Measurements from ENCODE around the gene NPTX2.

DNA sequence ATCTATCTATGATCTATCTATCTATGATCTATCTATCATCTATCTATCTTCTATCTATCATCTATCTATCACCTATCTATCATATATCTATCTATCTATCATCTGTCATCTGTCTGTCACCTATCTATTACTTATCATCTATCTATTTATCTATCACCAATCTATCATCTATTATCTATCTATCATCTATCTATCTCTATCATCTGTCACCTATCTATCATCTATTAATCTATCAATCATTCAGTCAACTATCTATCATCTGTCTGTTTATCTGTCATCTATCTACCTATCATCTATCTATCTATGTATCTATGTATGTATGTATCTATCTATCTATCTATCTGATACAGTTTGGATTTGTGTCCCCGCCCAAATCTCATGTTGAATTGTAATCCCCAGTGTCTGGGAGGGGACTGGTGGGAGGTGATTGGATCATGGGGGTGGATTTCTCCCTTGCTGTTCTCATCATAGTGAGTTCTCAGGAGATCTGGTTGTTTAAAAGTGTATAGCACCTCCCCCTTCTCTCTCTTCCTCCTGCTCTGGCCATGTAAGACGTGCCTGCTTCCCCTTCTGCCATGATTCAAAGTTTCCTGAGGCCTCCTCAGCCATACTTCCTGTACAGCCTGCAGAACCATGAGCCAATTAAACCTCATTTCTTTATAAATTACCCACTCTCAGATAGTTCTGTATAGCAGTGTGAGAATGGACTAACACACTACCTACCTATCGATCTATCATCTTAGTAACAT, 37.6 kb downstream of the NPTX2 start:
- TF ChIP-seq, protein P1, sequence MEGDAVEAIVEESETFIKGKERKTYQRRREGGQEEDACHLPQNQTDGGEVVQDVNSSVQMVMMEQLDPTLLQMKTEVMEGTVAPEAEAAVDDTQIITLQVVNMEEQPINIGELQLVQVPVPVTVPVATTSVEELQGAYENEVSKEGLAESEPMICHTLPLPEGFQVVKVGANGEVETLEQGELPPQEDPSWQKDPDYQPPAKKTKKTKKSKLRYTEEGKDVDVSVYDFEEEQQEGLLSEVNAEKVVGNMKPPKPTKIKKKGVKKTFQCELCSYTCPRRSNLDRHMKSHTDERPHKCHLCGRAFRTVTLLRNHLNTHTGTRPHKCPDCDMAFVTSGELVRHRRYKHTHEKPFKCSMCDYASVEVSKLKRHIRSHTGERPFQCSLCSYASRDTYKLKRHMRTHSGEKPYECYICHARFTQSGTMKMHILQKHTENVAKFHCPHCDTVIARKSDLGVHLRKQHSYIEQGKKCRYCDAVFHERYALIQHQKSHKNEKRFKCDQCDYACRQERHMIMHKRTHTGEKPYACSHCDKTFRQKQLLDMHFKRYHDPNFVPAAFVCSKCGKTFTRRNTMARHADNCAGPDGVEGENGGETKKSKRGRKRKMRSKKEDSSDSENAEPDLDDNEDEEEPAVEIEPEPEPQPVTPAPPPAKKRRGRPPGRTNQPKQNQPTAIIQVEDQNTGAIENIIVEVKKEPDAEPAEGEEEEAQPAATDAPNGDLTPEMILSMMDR (IDR thresholded peaks at IDR 0.05), result no peak
- no peak for TF ChIP-seq POLR2A (IDR thresholded peaks at IDR 0.05)
- TF ChIP-seq POLR2AphosphoS5 (IDR thresholded peaks at IDR 0.05), result no peak
